ENCODE results near the gene MAX.

MAX gene

GRCh38 chr14:65073605-65074201 is 28.6 kb downstream of the MAX start:
- DNase-seq (ENCODE audit: low read depth), result no peak

- no peak for DNase-seq (ENCODE audit: low read depth)
Observed at GRCh38 chr14:65072937-65073336, 29.4 kb downstream of the MAX start.

GRCh38 chr14:65072256-65072655 is 30.1 kb downstream of the MAX start:
- no peak for DNase-seq (ENCODE audit: low read depth)

- no peak for DNase-seq (ENCODE audit: low read depth)
Observed at GRCh38 chr14:65071544-65071943, 30.8 kb downstream of the MAX start.

- no peak for DNase-seq (ENCODE audit: low read depth)
Observed at GRCh38 chr14:65070471-65070976, 31.8 kb downstream of the MAX start.

GRCh38 chr14:65069874-65070413 is 32.4 kb downstream of the MAX start:
- DNase-seq (ENCODE audit: low read depth), result no peak

- DNase-seq (ENCODE audit: low read depth), result no peak
Observed at GRCh38 chr14:65065719-65066118, 36.6 kb downstream of the MAX start.

- no peak for DNase-seq (ENCODE audit: low read depth)
Observed at GRCh38 chr14:65062096-65063075, 39.9 kb downstream of the MAX start.

- DNase-seq (ENCODE audit: low read depth), result no peak
Observed at GRCh38 chr14:65057695-65058094, 44.6 kb downstream of the MAX start.

GRCh38 chr14:65054471-65055085 is 47.7 kb downstream of the MAX start:
- DNase-seq (ENCODE audit: low read depth), result no peak

- DNase-seq (ENCODE audit: low read depth), result no peak
Observed at GRCh38 chr14:65053466-65053865, 48.9 kb downstream of the MAX start.

- no peak for DNase-seq (ENCODE audit: low read depth)
Observed at GRCh38 chr14:65052832-65053231, 49.5 kb downstream of the MAX start.

GRCh38 chr14:65045709-65046108 is 56.6 kb downstream of the MAX start:
- no peak for DNase-seq (ENCODE audit: low read depth)

GRCh38 chr14:65045006-65045405 is 57.3 kb downstream of the MAX start:
- no peak for DNase-seq (ENCODE audit: low read depth)

GRCh38 chr14:65044596-65044959 is 57.7 kb downstream of the MAX start:
- DNase-seq (ENCODE audit: low read depth), result no peak

GRCh38 chr14:65043893-65044595 is 58.3 kb downstream of the MAX start:
- no peak for DNase-seq (ENCODE audit: low read depth)

- no peak for DNase-seq (ENCODE audit: low read depth)
Observed at GRCh38 chr14:65042731-65043372, 59.5 kb downstream of the MAX start.

GRCh38 chr14:65042296-65042695 is 60.0 kb downstream of the MAX start:
- DNase-seq (ENCODE audit: low read depth), result no peak

GRCh38 chr14:65041434-65041915 is 60.8 kb downstream of the MAX start:
- no peak for DNase-seq (ENCODE audit: low read depth)

- DNase-seq (ENCODE audit: low read depth), result no peak
Observed at GRCh38 chr14:65040666-65041433, 61.5 kb downstream of the MAX start.
